GM21786 (cell line): ENCODE measurements around the gene C2CD2.

Experiments
- ATAC-seq: cut with Tn5 transposase; IDR thresholded peaks from one replicate; pipeline ENCODE4 v1.9.1; 2021; ENCODE audit not compliant: unreplicated experiment

Gene C2CD2

GRCh38 chr21:41914965-41915364 lies 38.9 kb downstream of the C2CD2 start:
- ATAC-seq: no peak

- no peak for ATAC-seq
Observed at GRCh38 chr21:41914358-41914757, 39.5 kb downstream of the C2CD2 start.

- ATAC-seq: no peak
Observed at GRCh38 chr21:41913230-41913629, 40.6 kb downstream of the C2CD2 start.

- no peak for ATAC-seq
Observed at GRCh38 chr21:41908829-41909228, 45.0 kb downstream of the C2CD2 start.

- ATAC-seq: no peak
Observed at GRCh38 chr21:41907496-41908258, 46.1 kb downstream of the C2CD2 start.

- ATAC-seq: no peak
Observed at GRCh38 chr21:41906770-41907169, 47.0 kb downstream of the C2CD2 start.

- no peak for ATAC-seq
Observed at GRCh38 chr21:41903559-41904351, 50.1 kb downstream of the C2CD2 start.

GRCh38 chr21:41902946-41903345 lies 50.9 kb downstream of the C2CD2 start:
- ATAC-seq: no peak

GRCh38 chr21:41901782-41902181 lies 52.0 kb downstream of the C2CD2 start:
- ATAC-seq: no peak

GRCh38 chr21:41901099-41901498 lies 52.7 kb downstream of the C2CD2 start:
- ATAC-seq: no peak

GRCh38 chr21:41900401-41900800 lies 53.4 kb downstream of the C2CD2 start:
- no peak for ATAC-seq

- no peak for ATAC-seq
Observed at GRCh38 chr21:41899426-41900202, 54.2 kb downstream of the C2CD2 start.

- no peak for ATAC-seq
Observed at GRCh38 chr21:41898998-41899397, 54.8 kb downstream of the C2CD2 start.

- no peak for ATAC-seq
Observed at GRCh38 chr21:41897700-41898099, 56.1 kb downstream of the C2CD2 start.

GRCh38 chr21:41897047-41897669 lies 56.7 kb downstream of the C2CD2 start:
- no peak for ATAC-seq

GRCh38 chr21:41895643-41896493 lies 58.0 kb downstream of the C2CD2 start:
- no peak for ATAC-seq

GRCh38 chr21:41894922-41895557 lies 58.8 kb downstream of the C2CD2 start:
- ATAC-seq: no peak

GRCh38 chr21:41894511-41894910 lies 59.3 kb downstream of the C2CD2 start:
- ATAC-seq: no peak

- no peak for ATAC-seq
Observed at GRCh38 chr21:41892726-41893125, 61.1 kb downstream of the C2CD2 start.

GRCh38 chr21:41891132-41891531 lies 62.7 kb downstream of the C2CD2 start:
- no peak for ATAC-seq
